Measurements from ENCODE around the gene CDKN1C.

The CDKN1C gene

DNA sequence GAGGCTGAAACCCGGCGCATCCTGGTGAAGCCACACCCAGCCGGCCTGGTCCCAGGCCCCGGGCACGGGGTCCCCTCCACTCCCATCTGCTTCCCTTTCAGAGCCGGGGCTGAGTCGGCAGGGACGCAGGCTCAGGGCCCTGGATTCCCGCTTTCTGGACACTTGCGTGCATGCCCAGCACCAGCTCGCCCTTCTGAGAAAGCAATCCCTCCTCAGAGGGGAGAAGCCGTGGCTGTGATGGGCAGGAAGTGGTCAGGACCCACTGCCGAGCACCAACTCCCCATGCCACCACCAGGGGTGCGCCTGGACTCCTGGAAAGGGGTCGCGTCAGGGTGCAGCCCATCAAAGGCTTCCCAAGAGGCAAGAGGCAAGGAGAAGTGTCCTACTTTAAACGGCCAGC is 15.1 kb downstream of the CDKN1C start:
- TF ChIP-seq ZNF565 (CRISPR knock-in tag; conservative IDR thresholded peaks at IDR 0.05; ENCODE audit: low read depth) (no peak), PPARA (CRISPR knock-in tag; IDR thresholded peaks at IDR 0.05; ENCODE audit: borderline replicate concordance) (no peak)
- ATAC-seq, result peak; percentile 19; the same call in 1 of the 3 replicates

DNA sequence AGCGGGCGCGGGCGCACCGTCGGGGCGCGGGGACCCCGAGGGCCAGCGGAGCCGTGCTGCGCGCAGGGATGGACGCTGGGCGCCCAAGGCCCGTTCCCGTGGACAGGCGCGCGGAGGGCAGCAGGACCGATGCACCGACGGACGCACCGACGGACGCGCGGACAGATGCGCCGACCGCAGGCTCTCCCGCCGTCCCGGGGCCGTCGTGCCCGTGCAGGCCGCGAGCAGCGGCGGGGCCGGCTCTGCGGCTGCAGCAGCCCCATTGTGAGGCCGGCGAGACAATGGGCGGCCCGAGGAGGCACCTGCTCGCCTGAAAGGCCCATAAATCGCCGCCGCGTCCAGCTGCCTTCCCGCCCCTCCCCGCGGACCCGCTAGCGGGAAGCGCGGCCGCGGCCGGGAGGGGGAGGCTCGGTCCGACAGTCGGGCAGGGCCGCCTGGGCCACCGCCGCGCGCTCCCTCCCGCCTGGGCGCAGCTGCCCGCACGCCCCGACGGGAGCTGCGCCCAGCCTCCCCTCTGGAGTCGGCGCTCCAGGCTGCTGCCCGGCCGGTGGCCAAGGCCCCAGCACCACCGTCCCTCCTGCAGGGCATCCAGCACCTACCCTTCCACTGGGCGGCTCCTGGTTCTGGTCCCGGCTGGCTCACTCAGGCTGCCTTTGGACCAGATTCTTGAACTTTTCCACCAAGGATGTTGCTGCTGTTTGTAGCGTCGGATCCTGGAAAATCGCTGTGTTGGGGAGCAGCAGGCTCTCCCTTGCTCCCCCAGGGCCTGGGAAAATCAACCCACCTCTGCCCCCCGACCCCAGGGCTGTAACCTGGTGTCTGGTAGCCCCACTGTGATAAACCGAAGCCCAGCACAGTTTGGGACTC is 15.8 kb downstream of the CDKN1C start:
- TF ChIP-seq OSR1 (CRISPR knock-in tag; IDR thresholded peaks at IDR 0.05) (no peak), PPARA (CRISPR knock-in tag; IDR thresholded peaks at IDR 0.05; ENCODE audit: borderline replicate concordance) (no peak), ISL1 (CRISPR knock-in tag; IDR thresholded peaks at IDR 0.05) (no peak), SNAI2 (CRISPR knock-in tag; IDR thresholded peaks at IDR 0.05) (no peak), ZNF8 (CRISPR knock-in tag; IDR thresholded peaks at IDR 0.05) (no peak), ESRRG (CRISPR knock-in tag; IDR thresholded peaks at IDR 0.05) (no peak), GLIS3 (CRISPR knock-in tag; IDR thresholded peaks at IDR 0.05) (no peak), TCF4 (CRISPR knock-in tag; IDR thresholded peaks at IDR 0.05; ENCODE audit: borderline replicate concordance) (no peak), ZNF565 (CRISPR knock-in tag; conservative IDR thresholded peaks at IDR 0.05; ENCODE audit: low read depth) (no peak), ARNTL (CRISPR knock-in tag; IDR thresholded peaks at IDR 0.05; ENCODE audit: borderline replicate concordance, low read depth) (no peak), RARB (CRISPR knock-in tag; IDR thresholded peaks at IDR 0.05) (no peak), ZNF70 (CRISPR knock-in tag; IDR thresholded peaks at IDR 0.05) (no peak), ZFP3 (CRISPR knock-in tag; IDR thresholded peaks at IDR 0.05) (no peak), ZC3H10 (CRISPR knock-in tag; IDR thresholded peaks at IDR 0.05) (no peak), BACH2 (CRISPR knock-in tag; IDR thresholded peaks at IDR 0.05; ENCODE audit: borderline replicate concordance) (no peak)
- TF ChIP-seq, protein P1, sequence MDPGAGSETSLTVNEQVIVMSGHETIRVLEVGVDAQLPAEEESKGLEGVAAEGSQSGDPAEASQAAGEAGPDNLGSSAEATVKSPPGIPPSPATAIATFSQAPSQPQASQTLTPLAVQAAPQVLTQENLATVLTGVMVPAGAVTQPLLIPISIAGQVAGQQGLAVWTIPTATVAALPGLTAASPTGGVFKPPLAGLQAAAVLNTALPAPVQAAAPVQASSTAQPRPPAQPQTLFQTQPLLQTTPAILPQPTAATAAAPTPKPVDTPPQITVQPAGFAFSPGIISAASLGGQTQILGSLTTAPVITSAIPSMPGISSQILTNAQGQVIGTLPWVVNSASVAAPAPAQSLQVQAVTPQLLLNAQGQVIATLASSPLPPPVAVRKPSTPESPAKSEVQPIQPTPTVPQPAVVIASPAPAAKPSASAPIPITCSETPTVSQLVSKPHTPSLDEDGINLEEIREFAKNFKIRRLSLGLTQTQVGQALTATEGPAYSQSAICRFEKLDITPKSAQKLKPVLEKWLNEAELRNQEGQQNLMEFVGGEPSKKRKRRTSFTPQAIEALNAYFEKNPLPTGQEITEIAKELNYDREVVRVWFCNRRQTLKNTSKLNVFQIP (CRISPR knock-in tag; IDR thresholded peaks at IDR 0.05; ENCODE audit: borderline replicate concordance, low read depth), result no peak
- TF ChIP-seq, protein P2, sequence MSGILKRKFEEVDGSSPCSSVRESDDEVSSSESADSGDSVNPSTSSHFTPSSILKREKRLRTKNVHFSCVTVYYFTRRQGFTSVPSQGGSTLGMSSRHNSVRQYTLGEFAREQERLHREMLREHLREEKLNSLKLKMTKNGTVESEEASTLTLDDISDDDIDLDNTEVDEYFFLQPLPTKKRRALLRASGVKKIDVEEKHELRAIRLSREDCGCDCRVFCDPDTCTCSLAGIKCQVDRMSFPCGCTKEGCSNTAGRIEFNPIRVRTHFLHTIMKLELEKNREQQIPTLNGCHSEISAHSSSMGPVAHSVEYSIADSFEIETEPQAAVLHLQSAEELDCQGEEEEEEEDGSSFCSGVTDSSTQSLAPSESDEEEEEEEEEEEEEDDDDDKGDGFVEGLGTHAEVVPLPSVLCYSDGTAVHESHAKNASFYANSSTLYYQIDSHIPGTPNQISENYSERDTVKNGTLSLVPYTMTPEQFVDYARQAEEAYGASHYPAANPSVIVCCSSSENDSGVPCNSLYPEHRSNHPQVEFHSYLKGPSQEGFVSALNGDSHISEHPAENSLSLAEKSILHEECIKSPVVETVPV (CRISPR knock-in tag; IDR thresholded peaks at IDR 0.05), result no peak
- TF ChIP-seq, protein P3, sequence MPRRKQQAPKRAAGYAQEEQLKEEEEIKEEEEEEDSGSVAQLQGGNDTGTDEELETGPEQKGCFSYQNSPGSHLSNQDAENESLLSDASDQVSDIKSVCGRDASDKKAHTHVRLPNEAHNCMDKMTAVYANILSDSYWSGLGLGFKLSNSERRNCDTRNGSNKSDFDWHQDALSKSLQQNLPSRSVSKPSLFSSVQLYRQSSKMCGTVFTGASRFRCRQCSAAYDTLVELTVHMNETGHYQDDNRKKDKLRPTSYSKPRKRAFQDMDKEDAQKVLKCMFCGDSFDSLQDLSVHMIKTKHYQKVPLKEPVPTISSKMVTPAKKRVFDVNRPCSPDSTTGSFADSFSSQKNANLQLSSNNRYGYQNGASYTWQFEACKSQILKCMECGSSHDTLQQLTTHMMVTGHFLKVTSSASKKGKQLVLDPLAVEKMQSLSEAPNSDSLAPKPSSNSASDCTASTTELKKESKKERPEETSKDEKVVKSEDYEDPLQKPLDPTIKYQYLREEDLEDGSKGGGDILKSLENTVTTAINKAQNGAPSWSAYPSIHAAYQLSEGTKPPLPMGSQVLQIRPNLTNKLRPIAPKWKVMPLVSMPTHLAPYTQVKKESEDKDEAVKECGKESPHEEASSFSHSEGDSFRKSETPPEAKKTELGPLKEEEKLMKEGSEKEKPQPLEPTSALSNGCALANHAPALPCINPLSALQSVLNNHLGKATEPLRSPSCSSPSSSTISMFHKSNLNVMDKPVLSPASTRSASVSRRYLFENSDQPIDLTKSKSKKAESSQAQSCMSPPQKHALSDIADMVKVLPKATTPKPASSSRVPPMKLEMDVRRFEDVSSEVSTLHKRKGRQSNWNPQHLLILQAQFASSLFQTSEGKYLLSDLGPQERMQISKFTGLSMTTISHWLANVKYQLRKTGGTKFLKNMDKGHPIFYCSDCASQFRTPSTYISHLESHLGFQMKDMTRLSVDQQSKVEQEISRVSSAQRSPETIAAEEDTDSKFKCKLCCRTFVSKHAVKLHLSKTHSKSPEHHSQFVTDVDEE (CRISPR knock-in tag; IDR thresholded peaks at IDR 0.05), result no peak
- TF ChIP-seq, protein P4, sequence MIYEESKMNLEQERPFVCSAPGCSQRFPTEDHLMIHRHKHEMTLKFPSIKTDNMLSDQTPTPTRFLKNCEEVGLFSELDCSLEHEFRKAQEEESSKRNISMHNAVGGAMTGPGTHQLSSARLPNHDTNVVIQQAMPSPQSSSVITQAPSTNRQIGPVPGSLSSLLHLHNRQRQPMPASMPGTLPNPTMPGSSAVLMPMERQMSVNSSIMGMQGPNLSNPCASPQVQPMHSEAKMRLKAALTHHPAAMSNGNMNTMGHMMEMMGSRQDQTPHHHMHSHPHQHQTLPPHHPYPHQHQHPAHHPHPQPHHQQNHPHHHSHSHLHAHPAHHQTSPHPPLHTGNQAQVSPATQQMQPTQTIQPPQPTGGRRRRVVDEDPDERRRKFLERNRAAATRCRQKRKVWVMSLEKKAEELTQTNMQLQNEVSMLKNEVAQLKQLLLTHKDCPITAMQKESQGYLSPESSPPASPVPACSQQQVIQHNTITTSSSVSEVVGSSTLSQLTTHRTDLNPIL (CRISPR knock-in tag; IDR thresholded peaks at IDR 0.05; ENCODE audit: low read depth), result no peak
- TF ChIP-seq, protein P5, sequence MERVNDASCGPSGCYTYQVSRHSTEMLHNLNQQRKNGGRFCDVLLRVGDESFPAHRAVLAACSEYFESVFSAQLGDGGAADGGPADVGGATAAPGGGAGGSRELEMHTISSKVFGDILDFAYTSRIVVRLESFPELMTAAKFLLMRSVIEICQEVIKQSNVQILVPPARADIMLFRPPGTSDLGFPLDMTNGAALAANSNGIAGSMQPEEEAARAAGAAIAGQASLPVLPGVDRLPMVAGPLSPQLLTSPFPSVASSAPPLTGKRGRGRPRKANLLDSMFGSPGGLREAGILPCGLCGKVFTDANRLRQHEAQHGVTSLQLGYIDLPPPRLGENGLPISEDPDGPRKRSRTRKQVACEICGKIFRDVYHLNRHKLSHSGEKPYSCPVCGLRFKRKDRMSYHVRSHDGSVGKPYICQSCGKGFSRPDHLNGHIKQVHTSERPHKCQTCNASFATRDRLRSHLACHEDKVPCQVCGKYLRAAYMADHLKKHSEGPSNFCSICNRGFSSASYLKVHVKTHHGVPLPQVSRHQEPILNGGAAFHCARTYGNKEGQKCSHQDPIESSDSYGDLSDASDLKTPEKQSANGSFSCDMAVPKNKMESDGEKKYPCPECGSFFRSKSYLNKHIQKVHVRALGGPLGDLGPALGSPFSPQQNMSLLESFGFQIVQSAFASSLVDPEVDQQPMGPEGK (CRISPR knock-in tag; IDR thresholded peaks at IDR 0.05; ENCODE audit: borderline replicate concordance), result no peak
- ATAC-seq, result no peak

DNA sequence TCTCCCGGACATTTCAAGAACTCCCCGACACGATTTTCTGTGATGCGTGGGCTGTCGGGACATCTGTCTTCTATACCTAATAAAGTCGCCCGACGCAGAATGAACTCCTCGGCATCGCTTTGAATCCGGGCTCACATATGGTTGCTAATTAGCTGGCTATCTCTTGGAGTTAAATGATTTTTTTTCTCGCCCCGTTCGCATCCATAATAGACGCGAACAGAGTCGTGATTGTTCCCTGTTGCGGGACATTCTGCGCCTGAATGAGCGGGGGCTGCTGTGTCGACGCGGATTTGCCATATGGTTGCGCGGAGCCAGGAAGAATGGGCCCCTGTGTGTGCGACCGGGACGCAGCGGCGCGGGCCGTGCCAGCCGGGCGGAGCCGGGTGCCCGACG is 16.4 kb downstream of the CDKN1C start:
- no peak for ATAC-seq
- TF ChIP-seq ESRRG (CRISPR knock-in tag; IDR thresholded peaks at IDR 0.05) (no peak), TOX (CRISPR knock-in tag; IDR thresholded peaks at IDR 0.05; ENCODE audit: borderline replicate concordance) (no peak), BACH2 (CRISPR knock-in tag; IDR thresholded peaks at IDR 0.05; ENCODE audit: borderline replicate concordance) (no peak), ZFP3 (CRISPR knock-in tag; IDR thresholded peaks at IDR 0.05) (no peak), GLIS3 (CRISPR knock-in tag; IDR thresholded peaks at IDR 0.05) (no peak), ZNF8 (CRISPR knock-in tag; IDR thresholded peaks at IDR 0.05) (no peak), SNAI2 (CRISPR knock-in tag; IDR thresholded peaks at IDR 0.05) (no peak), PPARA (CRISPR knock-in tag; IDR thresholded peaks at IDR 0.05; ENCODE audit: borderline replicate concordance) (no peak), CSDC2 (CRISPR knock-in tag; IDR thresholded peaks at IDR 0.05) (no peak), ZC3H10 (CRISPR knock-in tag; IDR thresholded peaks at IDR 0.05) (no peak)
- TF ChIP-seq, protein P4 (CRISPR knock-in tag; IDR thresholded peaks at IDR 0.05; ENCODE audit: low read depth), result no peak
- TF ChIP-seq, protein P5 (CRISPR knock-in tag; IDR thresholded peaks at IDR 0.05; ENCODE audit: borderline replicate concordance), result no peak
